BLaER1 (cell line): ENCODE results near the gene TMEM61.

Experiments used
- H3K27ac ChIP-seq: shearing (Covaris generic); formaldehyde crosslinking; 2 replicates; pipeline ENCODE4 v1.8.1; 2022
- H3K27me3 ChIP-seq: shearing (Covaris generic); formaldehyde crosslinking; 2 replicates; pipeline ENCODE4 v1.8.1; 2022
- H3K36me3 ChIP-seq: shearing (Covaris generic); formaldehyde crosslinking; 2 replicates; pipeline ENCODE4 v1.8.1; 2022
- H3K4me1 ChIP-seq: shearing (Covaris generic); formaldehyde crosslinking; 2 replicates; pipeline ENCODE4 v1.8.1; 2022
- H3K4me2 ChIP-seq: shearing (Covaris generic); formaldehyde crosslinking; 2 replicates; pipeline ENCODE4 v1.8.1; 2022
- H3K4me3 ChIP-seq: shearing (Covaris generic); formaldehyde crosslinking; 2 replicates; pipeline ENCODE4 v1.8.1; 2022
- H3K9ac ChIP-seq: shearing (Covaris generic); formaldehyde crosslinking; 2 replicates; pipeline ENCODE4 v1.8.1; 2022
- H3K9me3 ChIP-seq: shearing (Covaris generic); formaldehyde crosslinking; 2 replicates; pipeline ENCODE4 v1.8.1; 2022
- H4K20me1 ChIP-seq: shearing (Covaris generic); formaldehyde crosslinking; 2 replicates; pipeline ENCODE4 v1.8.1; 2022
- Cebpa-rat ChIP-seq: shearing (Covaris generic); IDR thresholded peaks from 2 replicates; pipeline ENCODE4 v1.8.1; 2022

TMEM61 gene

DNA sequence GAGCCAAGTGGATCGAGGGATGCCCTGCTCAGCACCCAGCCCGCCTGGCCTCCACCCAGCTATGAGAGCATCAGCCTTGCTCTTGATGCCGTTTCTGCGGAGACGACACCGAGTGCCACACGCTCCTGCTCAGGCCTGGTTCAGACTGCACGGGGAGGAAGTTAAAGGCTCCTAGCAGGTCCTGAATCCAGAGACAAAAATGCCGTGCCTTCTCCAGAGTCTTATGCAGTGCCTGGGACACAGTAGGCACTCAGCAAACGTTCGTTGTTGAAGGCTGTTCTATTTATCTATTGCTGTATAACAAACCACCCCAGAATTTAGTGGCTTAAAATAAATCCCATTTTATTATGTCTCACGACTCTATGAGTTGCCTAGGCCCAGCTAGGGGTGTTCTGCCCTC, 11.5 kb downstream of the TMEM61 start:
- Histone ChIP-seq H3K9me3 (no peaks in the 10 kb centered on the region), H4K20me1 (no peaks in the 10 kb centered on the region), H3K27me3 (peaks cover 20% of the 10 kb centered on the region), H3K27ac (no peak overlapping the region), H3K9ac (no peak overlapping the region), H3K4me2 (no peak overlapping the region), H3K4me1 (no peaks in the 10 kb centered on the region), H3K4me3 (no peak overlapping the region), H3K36me3 (no peaks in the 10 kb centered on the region)
- TF ChIP-seq Cebpa-rat = no peak

DNA sequence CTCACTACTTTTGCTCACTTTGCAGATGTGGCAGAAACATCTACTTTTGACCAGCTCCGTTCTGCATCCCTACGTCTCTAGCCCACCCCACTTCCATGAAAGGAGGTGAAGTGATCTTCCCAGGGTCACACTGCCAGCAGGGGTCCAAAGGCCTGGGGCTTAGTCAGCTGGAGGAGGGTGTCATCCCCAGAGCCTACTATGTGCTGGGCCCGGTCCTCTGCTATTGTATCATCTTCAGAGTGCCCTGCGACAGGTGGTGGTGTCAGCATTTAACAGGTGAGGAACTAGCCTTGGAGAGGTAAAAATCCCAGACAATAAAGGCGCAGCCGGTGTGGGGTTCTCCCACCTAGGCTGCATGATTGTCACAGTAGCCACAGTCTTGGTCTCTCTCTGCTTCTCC, 12.7 kb downstream of the TMEM61 start:
- Histone ChIP-seq H3K9ac (no peak overlapping the region), H3K9me3 (no peaks in the 10 kb centered on the region), H3K4me3 (no peak overlapping the region), H3K4me1 (no peaks in the 10 kb centered on the region), H3K36me3 (no peaks in the 10 kb centered on the region), H3K4me2 (no peak overlapping the region), H3K27ac (no peak overlapping the region), H3K27me3 (peaks cover 32% of the 10 kb centered on the region), H4K20me1 (no peaks in the 10 kb centered on the region)
- TF ChIP-seq Cebpa-rat = no peak

DNA sequence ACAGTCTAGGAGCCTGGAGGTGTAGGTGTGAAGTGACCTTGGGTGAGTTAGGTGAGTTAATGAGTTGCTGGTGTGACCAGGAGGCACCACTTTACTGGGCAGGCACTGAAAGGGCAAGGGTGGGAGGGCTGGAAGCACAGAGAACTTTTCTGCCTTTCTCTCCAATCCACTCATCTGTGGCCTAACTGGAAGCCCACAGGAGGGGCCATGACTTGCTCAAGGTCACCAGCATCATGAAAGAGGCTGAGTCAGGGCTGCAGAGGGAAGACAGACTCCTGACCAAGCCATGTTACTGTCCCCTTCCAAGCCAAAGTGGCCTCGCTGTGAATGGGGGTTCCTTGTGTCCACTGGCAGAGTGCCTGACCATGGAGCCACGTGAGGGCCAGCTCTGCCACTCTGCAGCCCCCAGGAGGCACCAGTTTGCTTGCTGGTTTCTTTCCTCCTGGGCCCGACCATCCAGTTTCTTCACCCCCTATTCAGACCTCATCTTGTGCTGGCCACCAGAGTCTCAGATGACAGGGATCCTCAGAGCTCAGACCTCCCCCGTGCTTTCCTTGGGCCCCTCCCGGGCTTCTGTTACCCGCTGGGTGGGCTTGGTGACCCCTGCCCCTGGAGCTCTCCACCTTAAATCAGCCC, 14.0 kb downstream of the TMEM61 start:
- no peaks in the 10 kb centered on the region for H3K4me1 ChIP-seq

DNA sequence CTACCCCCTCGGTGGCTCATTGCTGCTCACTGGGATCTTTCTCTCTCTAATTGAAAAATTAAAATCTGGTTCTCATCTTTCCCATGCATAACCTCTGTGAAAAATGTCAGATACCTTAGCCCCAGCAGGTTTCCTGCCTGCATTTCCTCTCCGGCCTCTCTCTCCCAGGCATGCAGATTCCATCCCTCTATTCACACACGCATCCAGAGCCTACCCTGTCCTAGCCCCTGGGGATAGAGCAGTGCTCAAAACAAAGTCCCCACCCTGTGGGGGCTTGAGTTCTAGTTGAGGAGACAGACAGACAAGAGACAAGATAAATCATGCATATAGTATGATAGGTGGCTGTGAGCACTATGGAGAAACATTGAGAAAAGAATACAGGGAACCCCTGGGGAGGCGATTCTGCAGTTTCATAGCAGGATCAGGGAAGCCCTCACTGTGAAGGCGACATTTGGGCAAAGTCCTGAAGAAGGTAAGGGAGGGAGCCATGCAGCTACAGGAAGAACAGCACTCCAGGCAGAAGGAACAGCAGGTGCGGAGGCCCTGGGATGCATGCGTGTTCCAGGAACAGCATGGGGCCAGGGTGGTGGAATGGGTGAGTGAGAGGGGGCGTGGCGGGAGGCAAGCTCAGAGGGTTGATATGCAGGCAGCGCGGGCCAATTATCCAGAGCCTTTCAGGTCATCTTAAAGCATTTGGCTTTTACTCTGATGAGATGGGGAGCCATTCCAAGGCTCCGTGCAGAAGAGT, 14.8 kb downstream of the TMEM61 start:
- no peak for TF ChIP-seq Cebpa-rat
- H3K9me3 ChIP-seq = no peaks in the 10 kb centered on the region
- H3K4me1 ChIP-seq = no peaks in the 10 kb centered on the region
- no peak overlapping the region for H3K9ac ChIP-seq
- peaks cover 43% of the 10 kb centered on the region for H3K27me3 ChIP-seq
- no peak overlapping the region for H3K27ac ChIP-seq
- H3K4me3 ChIP-seq = no peak overlapping the region
- H3K36me3 ChIP-seq = no peaks in the 10 kb centered on the region
- H3K4me2 ChIP-seq = no peak overlapping the region
- no peaks in the 10 kb centered on the region for H4K20me1 ChIP-seq

More for the DNA sequence above, 14.0 kb downstream of the TMEM61 start:
- H3K36me3 ChIP-seq = no peaks in the 10 kb centered on the region
- H3K4me2 ChIP-seq = no peak overlapping the region
- no peaks in the 10 kb centered on the region for H3K9me3 ChIP-seq
- H4K20me1 ChIP-seq = no peaks in the 10 kb centered on the region
- H3K27me3 ChIP-seq = peaks cover 40% of the 10 kb centered on the region
- H3K9ac ChIP-seq = no peak overlapping the region
- no peak for TF ChIP-seq Cebpa-rat
- H3K27ac ChIP-seq = no peak overlapping the region
- H3K4me3 ChIP-seq = no peak overlapping the region

DNA sequence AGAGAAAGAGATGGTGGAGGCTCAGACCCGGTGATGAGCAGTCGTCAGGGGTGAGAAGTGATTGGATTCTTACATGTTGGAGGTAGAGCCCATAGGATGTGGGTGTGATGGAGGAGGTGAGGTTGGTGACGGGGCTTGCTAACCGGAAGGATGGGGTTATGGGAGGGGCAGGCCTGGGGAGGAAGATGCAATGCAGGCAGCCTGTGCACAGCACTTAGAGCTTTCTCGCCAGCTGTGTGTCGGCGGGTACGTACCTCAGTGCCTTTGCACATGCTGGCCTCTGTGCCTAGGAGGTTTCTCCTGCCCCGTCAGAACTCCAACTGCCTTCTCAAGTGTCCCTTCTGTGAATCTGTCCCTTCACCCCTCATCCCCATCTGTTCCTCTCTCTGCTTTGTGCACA, 15.4 kb downstream of the TMEM61 start:
- no peak overlapping the region for H3K27ac ChIP-seq
- H3K27me3 ChIP-seq = peaks cover 43% of the 10 kb centered on the region
- no peaks in the 10 kb centered on the region for H3K9me3 ChIP-seq
- no peak overlapping the region for H3K9ac ChIP-seq
- H3K36me3 ChIP-seq = no peaks in the 10 kb centered on the region
- no peak overlapping the region for H3K4me2 ChIP-seq
- no peaks in the 10 kb centered on the region for H3K4me1 ChIP-seq
- H3K4me3 ChIP-seq = no peak overlapping the region
- no peaks in the 10 kb centered on the region for H4K20me1 ChIP-seq
- no peak for TF ChIP-seq Cebpa-rat

DNA sequence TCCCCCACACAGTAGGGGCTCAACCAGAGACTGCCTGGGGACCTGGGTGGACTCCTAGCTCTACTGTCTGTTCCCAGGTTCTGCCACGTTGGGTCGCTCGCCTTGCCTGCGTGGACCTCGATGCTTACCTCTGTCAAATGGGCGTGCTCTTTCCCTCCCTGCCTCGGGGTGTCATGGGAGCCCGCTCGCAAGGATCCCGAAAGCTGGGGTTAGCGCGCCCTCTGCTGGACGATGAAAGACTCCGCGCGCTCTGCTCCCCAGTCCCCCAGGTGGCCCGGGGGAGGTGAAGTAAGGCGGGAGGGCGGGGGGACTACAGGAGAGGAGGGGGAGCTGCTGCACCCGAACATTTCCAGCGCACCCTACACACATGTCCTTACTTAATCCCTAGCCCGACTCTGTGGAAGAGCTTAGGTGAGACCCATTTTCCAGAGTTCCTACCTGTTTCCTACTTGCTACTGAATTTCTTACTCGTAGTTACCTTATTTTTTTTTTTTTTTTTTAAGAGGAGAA, 16.0 kb downstream of the TMEM61 start:
- Histone ChIP-seq H3K4me2 (no peak overlapping the region), H4K20me1 (no peaks in the 10 kb centered on the region), H3K4me3 (no peak overlapping the region), H3K9ac (no peak overlapping the region), H3K36me3 (no peaks in the 10 kb centered on the region), H3K9me3 (no peaks in the 10 kb centered on the region), H3K27ac (no peak overlapping the region), H3K27me3 (peaks cover 43% of the 10 kb centered on the region), H3K4me1 (no peaks in the 10 kb centered on the region)
- no peak for TF ChIP-seq Cebpa-rat

DNA sequence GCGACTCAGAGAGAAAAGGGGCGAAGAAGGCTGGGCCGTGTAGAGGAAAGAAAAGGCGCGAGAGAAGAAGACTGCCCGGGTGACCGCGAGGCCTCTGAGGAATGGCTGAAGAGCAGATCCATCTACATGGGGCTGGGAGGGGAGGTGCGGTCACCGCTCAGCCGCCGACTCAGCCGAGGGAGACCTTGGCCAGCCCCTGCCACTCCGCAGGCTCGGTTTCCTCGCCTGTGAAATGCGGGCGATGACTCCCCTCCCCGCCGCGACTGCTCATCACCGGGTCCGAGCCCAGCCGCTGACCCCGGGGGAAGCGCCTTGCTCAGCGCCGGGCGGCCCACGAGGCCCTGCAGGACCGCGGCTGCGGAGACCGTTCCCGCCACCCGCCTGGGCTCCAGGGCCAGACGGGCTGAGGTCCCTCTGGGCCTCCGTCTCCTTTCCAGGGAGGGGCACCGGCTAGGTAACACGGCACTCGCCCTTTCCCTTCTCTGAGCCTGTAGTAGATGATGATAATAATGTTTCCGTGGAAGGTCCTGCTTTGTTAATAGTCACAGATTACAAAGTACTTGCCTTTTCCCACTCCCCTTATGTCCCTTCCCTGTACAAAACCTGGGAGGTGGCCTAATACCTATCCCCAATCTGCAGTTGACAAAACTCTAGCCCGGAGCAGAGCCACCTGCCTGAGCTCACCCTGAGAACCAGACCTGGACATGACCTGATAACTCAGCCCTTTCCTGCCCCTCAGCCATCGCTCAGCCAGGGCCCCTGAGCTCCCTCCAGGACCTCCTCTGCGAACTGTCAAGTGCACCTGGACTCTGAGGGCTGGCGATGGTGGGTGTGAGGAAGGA, 16.7 kb downstream of the TMEM61 start:
- peaks cover 43% of the 10 kb centered on the region for H3K27me3 ChIP-seq
- TF ChIP-seq Cebpa-rat = no peak
- H3K36me3 ChIP-seq = no peaks in the 10 kb centered on the region
- no peak overlapping the region for H3K9ac ChIP-seq
- H3K27ac ChIP-seq = no peak overlapping the region
- H3K9me3 ChIP-seq = no peaks in the 10 kb centered on the region
- H4K20me1 ChIP-seq = no peaks in the 10 kb centered on the region
- no peak overlapping the region for H3K4me3 ChIP-seq
- H3K4me1 ChIP-seq = no peaks in the 10 kb centered on the region
- H3K4me2 ChIP-seq = no peak overlapping the region

DNA sequence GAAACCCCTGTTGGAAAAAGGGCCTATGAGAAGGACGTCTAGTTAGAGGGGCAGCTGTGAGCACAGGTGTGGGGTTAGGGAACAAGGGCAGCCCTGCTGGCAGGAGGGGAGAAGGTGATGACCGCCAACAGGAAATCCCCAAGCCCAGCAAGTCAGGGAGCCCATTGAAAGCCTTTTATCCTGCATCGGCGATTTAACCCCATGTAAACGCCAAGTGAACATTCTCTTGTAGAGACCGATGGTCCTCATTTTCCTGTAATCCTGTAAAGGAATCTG, 17.2 kb downstream of the TMEM61 start:
- no peaks in the 10 kb centered on the region for H4K20me1 ChIP-seq
- no peak overlapping the region for H3K4me3 ChIP-seq
- no peak overlapping the region for H3K9ac ChIP-seq
- H3K4me2 ChIP-seq = no peak overlapping the region
- H3K27ac ChIP-seq = no peak overlapping the region
- no peak for TF ChIP-seq Cebpa-rat
- H3K9me3 ChIP-seq = no peaks in the 10 kb centered on the region
- no peaks in the 10 kb centered on the region for H3K36me3 ChIP-seq
- no peaks in the 10 kb centered on the region for H3K4me1 ChIP-seq
- H3K27me3 ChIP-seq = peaks cover 43% of the 10 kb centered on the region

DNA sequence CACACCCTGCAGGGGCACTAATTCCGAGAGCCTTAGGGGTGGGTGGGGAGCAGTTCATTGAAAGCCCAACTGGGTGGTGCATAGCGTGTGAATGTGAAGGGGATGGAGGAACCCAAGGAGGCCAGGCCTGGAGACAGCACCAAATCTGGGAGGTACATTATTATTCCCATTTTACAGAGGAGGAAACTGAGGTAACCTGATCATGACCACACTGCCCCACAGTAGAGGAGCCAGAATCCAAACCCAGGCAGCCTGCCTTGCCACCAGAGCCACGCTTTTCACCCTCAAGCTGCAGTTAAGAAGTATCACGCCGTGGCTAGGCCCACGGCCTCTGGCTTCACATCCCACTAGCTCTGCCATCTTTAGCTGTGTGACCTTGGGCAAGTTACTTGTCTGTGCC, 17.7 kb downstream of the TMEM61 start:
- H4K20me1 ChIP-seq = no peaks in the 10 kb centered on the region
- H3K4me1 ChIP-seq = no peaks in the 10 kb centered on the region
- H3K27ac ChIP-seq = no peak overlapping the region
- H3K9me3 ChIP-seq = no peaks in the 10 kb centered on the region
- no peak overlapping the region for H3K4me3 ChIP-seq
- no peaks in the 10 kb centered on the region for H3K36me3 ChIP-seq
- H3K9ac ChIP-seq = no peak overlapping the region
- H3K27me3 ChIP-seq = peaks cover 43% of the 10 kb centered on the region
- TF ChIP-seq Cebpa-rat = no peak
- H3K4me2 ChIP-seq = no peak overlapping the region

DNA sequence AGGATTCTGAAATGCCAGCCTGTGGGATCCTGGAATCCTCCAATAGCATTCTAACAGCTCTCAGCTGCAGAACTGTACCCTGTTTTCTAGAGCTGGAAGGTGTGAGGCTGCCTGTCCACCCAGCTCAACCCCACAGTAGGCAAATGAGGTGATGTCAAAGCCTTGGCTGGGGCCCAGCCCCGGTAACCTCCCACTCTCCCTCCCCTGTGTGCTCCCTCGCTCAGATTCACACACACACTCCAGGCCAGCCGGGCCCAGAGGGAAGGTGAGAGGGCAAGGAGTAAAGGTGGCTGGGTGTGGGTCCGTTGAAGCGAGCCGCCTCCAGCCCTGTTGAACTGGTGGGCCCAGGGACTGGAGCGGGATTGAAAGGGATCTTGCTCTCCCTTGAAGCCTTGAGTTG, 18.2 kb downstream of the TMEM61 start, which contains the start of gene BSND:
BSND (plus strand) TSS at position 257 of the 400 bp plus-strand sequence. CDS start 254 bp downstream, outside the sequence.
- H3K9ac ChIP-seq = no peak within 1 kb of the TSS
- H4K20me1 ChIP-seq = no peaks in the 10 kb centered on the region
- no peak within 1 kb of the TSS for H3K27ac ChIP-seq
- no peak within 1 kb of the TSS for H3K4me2 ChIP-seq
- peaks cover 43% of the 10 kb centered on the region for H3K27me3 ChIP-seq
- no peak for TF ChIP-seq Cebpa-rat
- H3K4me3 ChIP-seq = no peak within 1 kb of the TSS
- no peaks in the 10 kb centered on the region for H3K36me3 ChIP-seq
- no peaks in the 10 kb centered on the region for H3K9me3 ChIP-seq
- no peaks in the 10 kb centered on the region for H3K4me1 ChIP-seq
